Measurements from ENCODE around the gene SLC8A3. TPM values are rescaled to one million over a fixed set of nuclear protein-coding genes. Genes with fewer than 3 reads are reported as not detected.

The SLC8A3 gene
- total RNA-seq, 2 experiments from 2014 or later, result not detected

DNA sequence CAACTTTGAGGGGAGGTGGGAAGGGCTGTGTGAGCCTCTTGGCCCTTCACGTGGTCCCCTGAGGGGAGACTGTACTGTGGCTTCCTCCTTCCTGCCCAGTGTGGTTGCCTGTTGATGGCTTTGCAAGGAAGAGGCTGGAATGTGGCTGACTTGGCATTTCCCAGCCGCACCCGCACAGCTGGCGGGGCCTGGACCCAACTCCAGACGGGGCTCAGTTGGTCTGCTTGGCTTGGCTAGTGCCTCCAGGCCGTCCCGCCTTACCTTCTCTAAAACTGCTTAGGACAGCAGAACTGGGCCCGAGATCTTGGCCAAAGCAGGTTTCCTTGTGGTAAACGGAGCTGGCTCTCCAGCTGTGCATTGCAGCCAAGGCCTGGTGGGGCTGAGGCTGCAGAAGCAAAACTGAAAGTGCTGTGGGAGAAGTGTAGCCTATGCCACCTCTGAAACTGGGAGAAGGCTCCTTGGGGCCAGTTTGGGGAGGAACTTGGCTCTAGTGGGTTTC, 170.0 kb downstream of the SLC8A3 start:
- Mint-ChIP-seq H3K4me3 (no peak overlapping the region), H3K27me3 (peaks cover 18% of the 10 kb centered on the region), H3K4me1 (peaks cover 18% of the 10 kb centered on the region), H3K36me3 (no peaks in the 10 kb centered on the region), H3K27ac (no peak overlapping the region), H3K9me3 (ENCODE audit: low read depth) (no peaks in the 10 kb centered on the region)
- DNase-seq, result peak; percentile 48
- peak; percentile 81 for ATAC-seq
- CTCF ChIA-PET, result interaction anchor here (1.0 to 2.7 kb wide), 3 partner anchors 10 to 200 kb away, joined by 3 to 21 read pairs (median 4); partner anchors contain the start of gene SMOC1

GRCh38 chr14:70018230-70018629, 170.5 kb downstream of the SLC8A3 start:
- Mint-ChIP-seq H3K4me1 (peaks cover 18% of the 10 kb centered on the region), H3K36me3 (no peaks in the 10 kb centered on the region), H3K4me3 (no peak overlapping the region), H3K27me3 (peaks cover 18% of the 10 kb centered on the region), H3K9me3 (ENCODE audit: low read depth) (no peaks in the 10 kb centered on the region), H3K27ac (no peak overlapping the region)
- CTCF ChIA-PET, result interaction anchor here (2.7 kb wide), 1 partner anchor 11 kb away, joined by 21 read pairs; no protein-coding TSS in a partner anchor
- ATAC-seq (no peak), DNase-seq (no peak)

- CTCF ChIA-PET, result interaction anchor here (0.6 to 3.7 kb wide), 6 partner anchors 13 to 195 kb away, joined by 3 to 15 read pairs (median 5); partner anchors contain the start of gene SMOC1
- H3K36me3 Mint-ChIP-seq, result no peaks in the 10 kb centered on the region
- H3K27ac Mint-ChIP-seq, result no peak overlapping the region
- DNase-seq (no peak), ATAC-seq (no peak)
- H3K4me1 Mint-ChIP-seq, result peaks cover 17% of the 10 kb centered on the region
- H3K27me3 Mint-ChIP-seq, result peaks cover 23% of the 10 kb centered on the region
- H3K9me3 Mint-ChIP-seq (ENCODE audit: low read depth), result no peaks in the 10 kb centered on the region
- no peak overlapping the region for H3K4me3 Mint-ChIP-seq
These were observed 174.2 kb downstream of the SLC8A3 start for GRCh38 chr14:70014406-70015095.

- Mint-ChIP-seq H3K36me3 (no peaks in the 10 kb centered on the region), H3K27me3 (peaks cover 23% of the 10 kb centered on the region), H3K9me3 (ENCODE audit: low read depth) (no peaks in the 10 kb centered on the region), H3K27ac (no peak overlapping the region), H3K4me1 (peaks cover 5% of the 10 kb centered on the region), H3K4me3 (no peak overlapping the region)
- CTCF ChIA-PET, result interaction anchor here (0.6 to 3.7 kb wide), 8 partner anchors 10 to 433 kb away, joined by 3 to 15 read pairs (median 4); partner anchors contain the start of gene SMOC1
- DNase-seq (peak; percentile 57), ATAC-seq (no peak)
These were observed 175.4 kb downstream of the SLC8A3 start for GRCh38 chr14:70013271-70013873.

DNA sequence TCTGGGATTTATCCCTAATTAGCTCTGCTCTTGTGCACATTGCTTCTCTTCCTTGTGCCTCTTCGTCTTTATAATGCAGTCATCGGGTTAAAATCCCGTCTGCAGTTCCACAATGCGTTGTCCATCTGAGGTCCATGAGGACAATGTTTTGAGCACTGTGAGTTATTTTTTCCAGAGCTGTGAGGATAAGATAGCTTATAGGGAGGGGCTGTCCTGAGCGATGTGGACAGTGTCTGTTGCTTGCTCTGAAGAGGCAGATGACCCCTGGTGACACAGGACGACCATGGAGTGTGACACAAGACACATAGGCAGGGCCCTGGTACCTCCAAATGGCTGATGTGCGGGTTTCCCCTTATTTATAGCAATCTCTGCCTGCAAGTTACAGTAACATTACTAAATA, 177.0 kb downstream of the SLC8A3 start:
- ATAC-seq (no peak), DNase-seq (no peak)
- H3K36me3 Mint-ChIP-seq, result no peaks in the 10 kb centered on the region
- no peaks in the 10 kb centered on the region for H3K9me3 Mint-ChIP-seq (ENCODE audit: low read depth)
- H3K4me3 Mint-ChIP-seq, result no peak overlapping the region
- CTCF ChIA-PET, result interaction anchor here (1.1 to 3.7 kb wide), 2 partner anchors 16 to 193 kb away, joined by 8 to 15 read pairs; no protein-coding TSS in a partner anchor
- no peak overlapping the region for H3K27ac Mint-ChIP-seq
- peaks cover 23% of the 10 kb centered on the region for H3K27me3 Mint-ChIP-seq
- peaks cover 2% of the 10 kb centered on the region for H3K4me1 Mint-ChIP-seq

GRCh38 chr14:70011098-70011497, 177.7 kb downstream of the SLC8A3 start:
- Mint-ChIP-seq H3K4me1 (peaks cover 2% of the 10 kb centered on the region), H3K27me3 (peaks cover 24% of the 10 kb centered on the region), H3K27ac (no peak overlapping the region), H3K9me3 (ENCODE audit: low read depth) (no peaks in the 10 kb centered on the region), H3K4me3 (no peak overlapping the region), H3K36me3 (no peaks in the 10 kb centered on the region)
- ATAC-seq (no peak), DNase-seq (no peak)
- CTCF ChIA-PET, result interaction anchor here (3.7 kb wide), 1 partner anchor 17 kb away, joined by 15 read pairs; no protein-coding TSS in a partner anchor

DNA sequence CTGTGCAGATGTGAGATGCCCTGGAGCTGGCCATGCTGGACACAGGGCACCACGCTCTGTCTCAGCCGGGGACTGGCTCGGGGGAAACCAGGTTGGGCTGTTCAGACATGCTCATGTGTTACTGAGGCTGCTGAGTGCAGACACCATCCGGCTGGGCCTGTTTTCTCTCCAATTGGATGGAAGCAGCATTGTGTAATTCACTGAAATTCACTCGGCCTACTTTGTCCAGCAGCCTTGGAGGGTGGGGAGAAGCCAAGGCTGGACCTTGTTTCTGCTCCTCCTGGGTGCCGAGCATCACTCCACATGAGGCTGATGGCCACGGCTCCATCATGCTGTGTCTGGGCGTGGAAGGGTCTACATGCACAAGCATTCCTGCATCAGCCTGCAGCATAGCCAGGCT, 178.8 kb downstream of the SLC8A3 start:
- no peak overlapping the region for H3K4me3 Mint-ChIP-seq
- CTCF ChIA-PET, result no interaction called here
- peaks cover 20% of the 10 kb centered on the region for H3K27me3 Mint-ChIP-seq
- no peak overlapping the region for H3K27ac Mint-ChIP-seq
- DNase-seq, result no peak
- H3K36me3 Mint-ChIP-seq, result no peaks in the 10 kb centered on the region
- peaks cover 2% of the 10 kb centered on the region for H3K4me1 Mint-ChIP-seq
- no peak for ATAC-seq
- H3K9me3 Mint-ChIP-seq (ENCODE audit: low read depth), result no peaks in the 10 kb centered on the region

DNA sequence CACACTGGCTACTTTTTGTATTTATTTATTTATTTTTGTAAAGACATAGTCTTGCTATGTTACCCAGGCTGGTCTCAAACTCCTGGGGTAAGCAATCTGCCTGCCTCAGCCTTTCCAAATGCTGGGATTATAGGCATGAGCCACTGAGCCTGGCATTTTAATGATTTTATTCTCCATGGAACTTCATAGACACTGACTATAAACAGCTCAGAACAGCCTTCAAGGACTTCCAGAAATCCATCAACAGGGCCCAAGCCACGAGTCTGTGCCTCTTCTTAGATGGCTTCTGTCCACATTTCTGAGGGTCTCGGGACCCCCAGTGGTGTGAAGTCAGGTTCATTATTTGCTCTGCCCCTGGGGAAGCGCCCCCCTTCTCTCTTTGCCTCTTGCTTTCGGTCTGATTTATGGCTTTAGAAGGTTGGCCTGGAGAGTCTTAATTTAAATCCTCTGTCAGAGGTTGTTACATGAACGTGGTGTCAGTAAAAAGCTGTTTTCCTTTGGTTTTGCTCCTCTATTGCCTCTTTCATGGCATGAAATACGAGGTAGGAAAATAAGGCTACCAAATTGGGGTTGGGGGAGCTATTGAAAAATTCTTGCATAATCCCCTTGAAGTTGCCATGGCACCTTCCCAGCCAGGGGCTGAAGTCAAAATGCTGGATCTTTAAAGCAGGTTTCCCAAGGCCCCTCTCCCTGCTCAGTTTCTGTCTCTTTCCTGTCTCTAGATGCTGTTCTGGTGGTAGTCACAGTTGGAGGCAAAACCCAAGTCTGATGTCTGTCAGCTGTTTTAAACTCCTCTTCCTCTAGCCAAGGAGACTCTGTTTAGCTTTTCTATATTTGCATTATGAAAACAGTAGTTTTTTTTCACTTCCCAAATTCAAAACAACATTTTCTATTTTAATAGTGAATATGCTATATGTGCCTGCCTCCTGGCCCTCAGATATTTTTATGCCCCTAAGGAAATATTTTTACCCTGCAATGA, 180.2 kb downstream of the SLC8A3 start:
- Mint-ChIP-seq H3K36me3 (no peaks in the 10 kb centered on the region), H3K9me3 (ENCODE audit: low read depth) (no peaks in the 10 kb centered on the region), H3K4me1 (peaks cover 2% of the 10 kb centered on the region), H3K4me3 (no peak overlapping the region), H3K27ac (no peak overlapping the region), H3K27me3 (peaks cover 26% of the 10 kb centered on the region)
- CTCF ChIA-PET, result no interaction called here
- ATAC-seq, result no peak
- DNase-seq, result no peak

- Mint-ChIP-seq H3K4me1 (peaks cover 2% of the 10 kb centered on the region), H3K27ac (no peak overlapping the region), H3K4me3 (no peak overlapping the region), H3K36me3 (no peaks in the 10 kb centered on the region), H3K9me3 (ENCODE audit: low read depth) (no peaks in the 10 kb centered on the region), H3K27me3 (peaks cover 19% of the 10 kb centered on the region)
- CTCF ChIA-PET, result interaction anchor here (1.0 to 1.6 kb wide), 2 partner anchors 10 to 188 kb away, joined by 3 read pairs; no protein-coding TSS in a partner anchor
- DNase-seq (no peak), ATAC-seq (no peak)
These were observed 182.1 kb downstream of the SLC8A3 start for GRCh38 chr14:70006699-70007098.

DNA sequence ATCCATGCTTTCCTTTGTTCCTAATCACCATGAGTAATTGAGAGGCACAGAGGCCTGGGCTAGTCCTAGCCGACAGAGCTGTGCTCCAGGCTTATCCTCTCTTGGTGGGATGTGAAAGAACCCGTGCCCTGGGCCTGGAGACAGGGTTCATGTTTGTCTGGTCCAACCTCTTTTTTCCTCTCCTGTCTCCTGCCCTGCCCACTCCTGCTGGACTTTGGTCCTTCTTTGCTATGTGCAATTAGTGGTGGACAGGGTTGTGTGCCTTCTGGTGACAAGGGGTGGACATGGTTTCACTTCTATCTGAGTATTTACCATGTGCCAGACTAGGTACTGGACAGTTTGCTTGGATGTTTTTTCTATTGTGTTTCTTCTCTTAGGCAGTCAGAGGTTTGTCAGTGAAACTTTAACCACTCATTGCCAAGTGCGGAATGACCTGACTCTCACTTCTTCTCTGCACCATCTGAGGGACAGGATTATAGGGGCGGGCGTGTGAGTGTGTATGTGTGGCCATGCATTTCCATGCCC, 183.4 kb downstream of the SLC8A3 start:
- ATAC-seq, result no peak
- Mint-ChIP-seq H3K4me1 (peaks cover 2% of the 10 kb centered on the region), H3K27me3 (peaks cover 23% of the 10 kb centered on the region)

GRCh38 chr14:70004791-70005190, 184.0 kb downstream of the SLC8A3 start:
- Mint-ChIP-seq H3K36me3 (no peaks in the 10 kb centered on the region), H3K27me3 (peaks cover 25% of the 10 kb centered on the region), H3K4me3 (no peak overlapping the region), H3K27ac (no peak overlapping the region), H3K9me3 (ENCODE audit: low read depth) (no peaks in the 10 kb centered on the region), H3K4me1 (peaks cover 2% of the 10 kb centered on the region)
- ATAC-seq (no peak), DNase-seq (no peak)
- CTCF ChIA-PET, result no interaction called here

More for the DNA sequence above, 183.4 kb downstream of the SLC8A3 start:
- no peak overlapping the region for H3K4me3 Mint-ChIP-seq
- CTCF ChIA-PET, result no interaction called here
- H3K27ac Mint-ChIP-seq, result no peak overlapping the region
- DNase-seq, result no peak
- H3K9me3 Mint-ChIP-seq (ENCODE audit: low read depth), result no peaks in the 10 kb centered on the region
- no peaks in the 10 kb centered on the region for H3K36me3 Mint-ChIP-seq

GRCh38 chr14:70002589-70003346, 186.0 kb downstream of the SLC8A3 start:
- no peaks in the 10 kb centered on the region for H3K36me3 Mint-ChIP-seq
- H3K4me3 Mint-ChIP-seq, result no peak overlapping the region
- peaks cover 2% of the 10 kb centered on the region for H3K4me1 Mint-ChIP-seq
- H3K27ac Mint-ChIP-seq, result no peak overlapping the region
- H3K9me3 Mint-ChIP-seq (ENCODE audit: low read depth), result no peaks in the 10 kb centered on the region
- ATAC-seq (no peak), DNase-seq (no peak)
- peaks cover 25% of the 10 kb centered on the region for H3K27me3 Mint-ChIP-seq
- CTCF ChIA-PET, result no interaction called here
